HG03095 (cell line): ENCODE data around the gene LEO1.

ENCODE experiments used
- ATAC-seq: cut with Tn5 transposase; IDR thresholded peaks from one replicate; pipeline ENCODE4 v1.9.1; 2021; ENCODE audit warnings: moderate library complexity; ENCODE audit not compliant: unreplicated experiment

The LEO1 gene

GRCh38 chr15:51935466-51936104 is 36.0 kb downstream of the LEO1 start:
- ATAC-seq, result peak; percentile 88

- no peak for ATAC-seq
Observed at GRCh38 chr15:51932161-51932560, 39.4 kb downstream of the LEO1 start.

- no peak for ATAC-seq
Observed at GRCh38 chr15:51931638-51932037, 39.9 kb downstream of the LEO1 start.

- no peak for ATAC-seq
Observed at GRCh38 chr15:51931016-51931415, 40.6 kb downstream of the LEO1 start.

GRCh38 chr15:51926809-51927208 is 44.8 kb downstream of the LEO1 start:
- no peak for ATAC-seq

- ATAC-seq, result no peak
Observed at GRCh38 chr15:51924156-51925068, 47.2 kb downstream of the LEO1 start.

GRCh38 chr15:51917493-51917892 is 54.1 kb downstream of the LEO1 start:
- ATAC-seq, result no peak

GRCh38 chr15:51912528-51912927 is 59.0 kb downstream of the LEO1 start:
- ATAC-seq, result no peak

- ATAC-seq, result no peak
Observed at GRCh38 chr15:51909584-51909983, 62.0 kb downstream of the LEO1 start.

- ATAC-seq, result no peak
Observed at GRCh38 chr15:51908316-51908715, 63.3 kb downstream of the LEO1 start.

- ATAC-seq, result no peak
Observed at GRCh38 chr15:51907136-51907862, 64.3 kb downstream of the LEO1 start.

GRCh38 chr15:51904931-51905330 is 66.6 kb downstream of the LEO1 start:
- no peak for ATAC-seq

GRCh38 chr15:51904421-51904820 is 67.2 kb downstream of the LEO1 start:
- ATAC-seq, result no peak

- ATAC-seq, result no peak
Observed at GRCh38 chr15:51889486-51889885, 82.1 kb downstream of the LEO1 start.

GRCh38 chr15:51888593-51889195 is 82.9 kb downstream of the LEO1 start:
- no peak for ATAC-seq
